WTC11 (cell line): ENCODE results near the gene RAPGEF5. TPM values are rescaled to one million over a fixed set of nuclear protein-coding genes. Genes with fewer than 3 reads are reported as not detected.

Experiments used
- ATAC-seq: fragments of 200-7000 bp; cut with Tn5 transposase; 2 replicates; pipeline ENCODE4 v1.10.0; 2021; ENCODE audit warnings: mild to moderate bottlenecking, moderate library complexity
- CTCF ChIA-PET: fragments of 300-600 bp; sonication (Branson Sonifier 250); formaldehyde crosslinking; loops from one replicate; lab custom pipeline; 2021; ENCODE audit warnings: antibody characterized with exemption; lab: Charles Lee
- POLR2A ChIA-PET: fragments of 350-600 bp; sonication (Branson Sonifier 250); formaldehyde crosslinking; loops from one replicate; lab custom pipeline; 2021; ENCODE audit warnings: antibody characterized with exemption; lab: Charles Lee
- DNase-seq: peaks from one replicate; pipeline ENCODE4 v3.0.0; 2021; ENCODE audit warnings: low spot score
- H3K27ac Mint-ChIP-seq: 2 replicates; pipeline ENCODE4 v1.8.0; 2021; ENCODE audit warnings: mixed read lengths
- H3K27me3 Mint-ChIP-seq: 2 replicates; pipeline ENCODE4 v1.8.0; 2021; ENCODE audit warnings: low read depth, mild to moderate bottlenecking, moderate library complexity, mixed read lengths
- H3K36me3 Mint-ChIP-seq: 2 replicates; pipeline ENCODE4 v1.8.0; 2021; ENCODE audit warnings: mixed read lengths
- H3K4me1 Mint-ChIP-seq: 2 replicates; pipeline ENCODE4 v1.8.0; 2022; ENCODE audit warnings: mixed read lengths
- H3K4me3 Mint-ChIP-seq: 2 replicates; pipeline ENCODE4 v1.8.0; 2021; ENCODE audit warnings: mild to moderate bottlenecking, moderate library complexity, mixed read lengths
- H3K9me3 Mint-ChIP-seq: 2 replicates; pipeline ENCODE4 v1.8.0; 2021; ENCODE audit warnings: mixed read lengths
- AFF4 ChIP-seq: sonication (generic); formaldehyde crosslinking; IDR thresholded peaks from 2 replicates; pipeline ENCODE4 v1.8.1; 2023; ENCODE audit warnings: mild to moderate bottlenecking, missing genetic modification reagents, borderline replicate concordance
- ATF1 ChIP-seq: sonication (generic); formaldehyde crosslinking; IDR thresholded peaks from 2 replicates; pipeline ENCODE4 v1.8.1; 2023; ENCODE audit warnings: mild to moderate bottlenecking, moderate library complexity, missing genetic modification reagents
- CTCF ChIP-seq: fragments of 200-600 bp; IDR thresholded peaks from 2 replicates; pipeline ENCODE4 v1.8.0; 2022; ENCODE audit warnings: antibody characterized with exemption
- E2F4 ChIP-seq: sonication (generic); formaldehyde crosslinking; IDR thresholded peaks from 2 replicates; pipeline ENCODE4 v1.8.1; 2022; ENCODE audit warnings: low read depth, mild to moderate bottlenecking, moderate library complexity, missing genetic modification reagents, borderline replicate concordance
- ELF4 ChIP-seq: sonication (generic); formaldehyde crosslinking; IDR thresholded peaks from 2 replicates; pipeline ENCODE4 v1.8.1; 2022; ENCODE audit warnings: low read depth, mild to moderate bottlenecking, moderate library complexity, missing genetic modification reagents
- JAZF1 ChIP-seq: fragments of 250-450 bp; sonication (Bioruptor Pico); IDR thresholded peaks from 2 replicates; pipeline ENCODE4 v1.9.0; 2021; ENCODE audit warnings: moderate library complexity, mild to moderate bottlenecking, inconsistent platforms
- STAT6 ChIP-seq: sonication (generic); formaldehyde crosslinking; conservative IDR thresholded peaks from 2 replicates; pipeline ENCODE4 v1.8.1; 2023; ENCODE audit warnings: mild to moderate bottlenecking, low read depth, missing genetic modification reagents, moderate library complexity
- USF2 ChIP-seq: sonication (generic); formaldehyde crosslinking; IDR thresholded peaks from 2 replicates; pipeline ENCODE4 v1.8.1; 2023; ENCODE audit warnings: mild to moderate bottlenecking, missing genetic modification reagents, moderate library complexity
- ZNF138 ChIP-seq: sonication (generic); formaldehyde crosslinking; conservative IDR thresholded peaks from 2 replicates; pipeline ENCODE4 v1.8.1; 2022; ENCODE audit warnings: mild to moderate bottlenecking, moderate library complexity, missing genetic modification reagents
- ZNF396 ChIP-seq: fragments of 250-450 bp; sonication (Bioruptor Pico); IDR thresholded peaks from 2 replicates; pipeline ENCODE4 v1.8.0; 2021; ENCODE audit warnings: mild to moderate bottlenecking, moderate library complexity, borderline replicate concordance
- ZNF416 ChIP-seq: fragments of 250-450 bp; sonication (Bioruptor Pico); IDR thresholded peaks from 2 replicates; pipeline ENCODE4 v1.9.0; 2021; ENCODE audit warnings: mild to moderate bottlenecking, inconsistent platforms
- ZNF423 ChIP-seq: fragments of 250-450 bp; sonication (Bioruptor Pico); IDR thresholded peaks from 2 replicates; pipeline ENCODE4 v2.1.2; 2022; ENCODE audit warnings: mild to moderate bottlenecking, moderate library complexity
- ZNF425 ChIP-seq: fragments of 250-450 bp; sonication (Bioruptor Pico); conservative IDR thresholded peaks from 2 replicates; pipeline ENCODE4 v1.9.0; 2021; ENCODE audit warnings: mild to moderate bottlenecking
- total RNA-seq: library from RNA; stranded (reverse); gene quantifications from 3 replicates; pipeline ENCODE4 v1.2.3, GENCODE V29; 2021
- TF ChIP-seq, protein P1 (sequence below): fragments of 250-450 bp; sonication (Bioruptor Pico); IDR thresholded peaks from 2 replicates; pipeline ENCODE4 v1.9.0; 2021; ENCODE audit warnings: moderate library complexity, mild to moderate bottlenecking, inconsistent platforms, borderline replicate concordance

RAPGEF5 gene
- total RNA-seq, 1 experiment from 2014 or later, result 12.3 TPM

DNA sequence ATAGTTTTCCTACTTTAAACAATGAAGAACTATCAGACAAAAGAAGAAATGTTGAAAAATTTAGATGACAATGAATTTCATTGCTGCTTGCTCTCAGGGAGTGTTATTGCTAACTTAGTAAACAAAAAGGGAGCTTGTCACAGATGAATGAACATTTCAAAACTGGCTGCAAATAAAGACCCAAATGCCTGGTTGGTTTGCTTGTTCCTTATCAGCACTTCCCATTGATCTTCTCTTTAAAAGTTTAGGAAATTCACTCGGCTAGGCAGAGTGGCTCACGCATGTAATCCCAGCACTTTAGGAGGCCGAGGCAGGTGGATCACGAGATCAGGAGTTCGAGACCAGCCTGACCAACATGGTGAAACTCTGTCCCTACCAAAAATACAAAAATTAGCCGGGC is 167.2 kb downstream of the RAPGEF5 start (continued):
- TF ChIP-seq ATF1 (CRISPR knock-in tag) (no peak), ZNF425 (CRISPR knock-in tag) (no peak)

- Mint-ChIP-seq H3K4me3 (no peak overlapping the region), H3K27me3 (peaks cover 11% of the 10 kb centered on the region), H3K4me1 (peaks cover 68% of the 10 kb centered on the region), H3K27ac (peak overlapping the region; percentile 20; the same call in 1 of the 2 replicates), H3K36me3 (no peaks in the 10 kb centered on the region), H3K9me3 (no peaks in the 10 kb centered on the region)
- DNase-seq (no peak), ATAC-seq (peak; percentile 33)
- POLR2A ChIA-PET, result interaction anchor here (0.6 to 0.7 kb wide), 3 partner anchors 121 to 608 kb away, joined by 3 to 8 read pairs (median 3); no protein-coding TSS in a partner anchor
- CTCF ChIA-PET, result interaction anchor here (1.0 to 1.6 kb wide), 2 partner anchors 79 to 263 kb away, joined by 5 to 7 read pairs; no protein-coding TSS in a partner anchor
- TF ChIP-seq CTCF, result no peak
- no peak for TF ChIP-seq ZNF416
- TF ChIP-seq STAT6 (CRISPR knock-in tag), result no peak
- TF ChIP-seq ZNF423 (CRISPR knock-in tag), result no peak
- TF ChIP-seq, protein P1, sequence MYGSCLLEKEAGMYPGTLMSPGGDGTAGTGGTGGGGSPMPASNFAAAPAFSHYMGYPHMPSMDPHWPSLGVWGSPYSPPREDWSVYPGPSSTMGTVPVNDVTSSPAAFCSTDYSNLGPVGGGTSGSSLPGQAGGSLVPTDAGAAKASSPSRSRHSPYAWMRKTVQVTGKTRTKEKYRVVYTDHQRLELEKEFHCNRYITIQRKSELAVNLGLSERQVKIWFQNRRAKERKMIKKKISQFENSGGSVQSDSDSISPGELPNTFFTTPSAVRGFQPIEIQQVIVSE (CRISPR knock-in tag), result no peak
- TF ChIP-seq ELF4, result no peak
- TF ChIP-seq USF2 (CRISPR knock-in tag), result no peak
- no peak for TF ChIP-seq ZNF138 (CRISPR knock-in tag)
- no peak for TF ChIP-seq ZNF396 (CRISPR knock-in tag)
- TF ChIP-seq JAZF1 (CRISPR knock-in tag), result no peak
- TF ChIP-seq ZNF425 (CRISPR knock-in tag), result no peak
- no peak for TF ChIP-seq E2F4 (CRISPR knock-in tag)
- TF ChIP-seq AFF4 (CRISPR knock-in tag), result no peak
Observed at GRCh38 chr7:22189230-22189629, 167.7 kb downstream of the RAPGEF5 start.
